ENCODE data around the gene ARFGAP1. TPM values are rescaled to one million over a fixed set of nuclear protein-coding genes. Genes with fewer than 3 reads are reported as not detected.

Gene ARFGAP1
- total RNA-seq, 4 donors from 2014 or later, result 70.7 to 75.7 (median 72.7) TPM

GRCh38 chr20:63310265-63310991 lies 37.8 kb downstream of the ARFGAP1 start:
- WGBS, 2 donors, result 59 to 73% methylated on average over 4 to 7 of the region's 20 CpGs
- no peak overlapping the region for H3K4me3 ChIP-seq (replicated peaks in 1 of 3)
- H3K4me1 ChIP-seq, result no peaks in the 10 kb centered on the region
- TF ChIP-seq POLR2A (IDR thresholded peaks at IDR 0.05) (no peak), CTCF (IDR thresholded peaks at IDR 0.05) (no peak)
- DNase-seq, result no peak
- H3K27me3 ChIP-seq, result peaks cover 6% of the 10 kb centered on the region
- H3K27ac ChIP-seq, result no peak overlapping the region
- no peaks in the 10 kb centered on the region for H3K36me3 ChIP-seq
- no peaks in the 10 kb centered on the region for H3K9me3 ChIP-seq
- intact Hi-C loops (cut with DNase I), result no loop called here

GRCh38 chr20:63311186-63311832 lies 38.7 kb downstream of the ARFGAP1 start:
- no peak overlapping the region for H3K27ac ChIP-seq
- TF ChIP-seq CTCF (IDR thresholded peaks at IDR 0.05) (no peak), POLR2A (IDR thresholded peaks at IDR 0.05) (no peak)
- no peaks in the 10 kb centered on the region for H3K4me1 ChIP-seq
- intact Hi-C loops (cut with DNase I), result no loop called here
- H3K9me3 ChIP-seq, result no peaks in the 10 kb centered on the region
- peaks cover 6% of the 10 kb centered on the region for H3K27me3 ChIP-seq
- H3K4me3 ChIP-seq (replicated peaks in 1 of 3), result no peak overlapping the region
- WGBS, 2 donors, result 84 to 90% methylated on average over 15 to 22 of the region's 29 CpGs
- no peak for DNase-seq
- H3K36me3 ChIP-seq, result no peaks in the 10 kb centered on the region

- Histone ChIP-seq H3K36me3 (no peaks in the 10 kb centered on the region), H3K4me1 (no peaks in the 10 kb centered on the region), H3K9me3 (no peaks in the 10 kb centered on the region), H3K27ac (no peak overlapping the region), H3K4me3 (replicated peaks in 1 of 3) (no peak overlapping the region), H3K27me3 (peaks cover under 1% of the 10 kb centered on the region)
- TF ChIP-seq POLR2A (IDR thresholded peaks at IDR 0.05), result no peak
- TF ChIP-seq CTCF (IDR thresholded peaks at IDR 0.05), result no peak
- 84% methylated on average over 11 of the region's 18 CpGs; no CpG with 5 or more reads in 1 of the 2 donors for WGBS, 2 donors
- DNase-seq, result no peak
- intact Hi-C loops (cut with DNase I), result no loop called here
These were observed 39.2 kb downstream of the ARFGAP1 start for GRCh38 chr20:63311833-63312243.

- no peak overlapping the region for H3K27ac ChIP-seq
- TF ChIP-seq POLR2A (IDR thresholded peaks at IDR 0.05), result no peak
- TF ChIP-seq CTCF (IDR thresholded peaks at IDR 0.05), result no peak
- DNase-seq, result no peak
- H3K4me3 ChIP-seq (replicated peaks in 1 of 3), result no peak overlapping the region
- WGBS, 2 donors, result 78 to 81% methylated on average over 6 to 8 of the region's 9 CpGs
- no peaks in the 10 kb centered on the region for H3K9me3 ChIP-seq
- H3K27me3 ChIP-seq, result no peaks in the 10 kb centered on the region
- intact Hi-C loops (cut with DNase I), result no loop called here
- H3K4me1 ChIP-seq, result no peaks in the 10 kb centered on the region
- H3K36me3 ChIP-seq, result no peaks in the 10 kb centered on the region
These were observed 39.7 kb downstream of the ARFGAP1 start for GRCh38 chr20:63312273-63312672.

- H3K27ac ChIP-seq, result no peak overlapping the region
- TF ChIP-seq CTCF (IDR thresholded peaks at IDR 0.05) (no peak), POLR2A (IDR thresholded peaks at IDR 0.05) (no peak)
- DNase-seq, result no peak
- H3K4me3 ChIP-seq (replicated peaks in 1 of 3), result no peak overlapping the region
- intact Hi-C loops (cut with DNase I), result no loop called here
- H3K4me1 ChIP-seq, result no peaks in the 10 kb centered on the region
- no peaks in the 10 kb centered on the region for H3K36me3 ChIP-seq
- H3K9me3 ChIP-seq, result no peaks in the 10 kb centered on the region
- no peaks in the 10 kb centered on the region for H3K27me3 ChIP-seq
- 58 to 93% methylated on average over 5 to 13 of the region's 22 CpGs for WGBS, 2 donors
These were observed 40.2 kb downstream of the ARFGAP1 start for GRCh38 chr20:63312690-63313348.
